GM12872 (cell line): ENCODE results near the gene DEUP1.

Experiments used
- TF ChIP-seq, protein P1 (sequence below): IDR thresholded peaks from 3 replicates; pipeline ENCODE4 v1.5.1; 2011; ENCODE audit warnings: low read depth, mild to moderate bottlenecking, low read length, moderate library complexity; ENCODE audit not compliant: insufficient read depth

Gene DEUP1

DNA sequence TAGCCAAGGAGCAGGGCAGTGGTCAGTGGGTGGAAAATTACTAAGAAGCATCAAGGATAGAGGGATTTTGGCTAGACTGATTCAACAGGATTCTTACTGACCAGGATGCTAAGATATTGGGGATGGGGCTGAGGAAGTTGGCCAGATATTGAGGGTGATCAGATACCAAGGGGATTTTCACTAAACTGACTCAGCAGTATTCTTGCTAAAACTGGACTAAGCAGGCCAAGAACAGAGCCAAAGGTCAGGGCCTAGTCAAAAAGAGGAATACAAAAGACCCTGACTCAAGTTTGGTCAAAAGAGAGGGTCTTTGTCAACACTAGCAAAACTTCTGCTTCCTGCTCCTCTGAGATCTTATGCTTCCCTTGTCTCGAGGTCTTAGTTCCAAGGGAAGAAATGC lies 38.6 kb upstream of the DEUP1 start:
- TF ChIP-seq, protein P1, sequence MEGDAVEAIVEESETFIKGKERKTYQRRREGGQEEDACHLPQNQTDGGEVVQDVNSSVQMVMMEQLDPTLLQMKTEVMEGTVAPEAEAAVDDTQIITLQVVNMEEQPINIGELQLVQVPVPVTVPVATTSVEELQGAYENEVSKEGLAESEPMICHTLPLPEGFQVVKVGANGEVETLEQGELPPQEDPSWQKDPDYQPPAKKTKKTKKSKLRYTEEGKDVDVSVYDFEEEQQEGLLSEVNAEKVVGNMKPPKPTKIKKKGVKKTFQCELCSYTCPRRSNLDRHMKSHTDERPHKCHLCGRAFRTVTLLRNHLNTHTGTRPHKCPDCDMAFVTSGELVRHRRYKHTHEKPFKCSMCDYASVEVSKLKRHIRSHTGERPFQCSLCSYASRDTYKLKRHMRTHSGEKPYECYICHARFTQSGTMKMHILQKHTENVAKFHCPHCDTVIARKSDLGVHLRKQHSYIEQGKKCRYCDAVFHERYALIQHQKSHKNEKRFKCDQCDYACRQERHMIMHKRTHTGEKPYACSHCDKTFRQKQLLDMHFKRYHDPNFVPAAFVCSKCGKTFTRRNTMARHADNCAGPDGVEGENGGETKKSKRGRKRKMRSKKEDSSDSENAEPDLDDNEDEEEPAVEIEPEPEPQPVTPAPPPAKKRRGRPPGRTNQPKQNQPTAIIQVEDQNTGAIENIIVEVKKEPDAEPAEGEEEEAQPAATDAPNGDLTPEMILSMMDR: no peak

GRCh38 chr11:93295921-93296575 lies 34.5 kb upstream of the DEUP1 start:
- TF ChIP-seq, protein P1: no peak

DNA sequence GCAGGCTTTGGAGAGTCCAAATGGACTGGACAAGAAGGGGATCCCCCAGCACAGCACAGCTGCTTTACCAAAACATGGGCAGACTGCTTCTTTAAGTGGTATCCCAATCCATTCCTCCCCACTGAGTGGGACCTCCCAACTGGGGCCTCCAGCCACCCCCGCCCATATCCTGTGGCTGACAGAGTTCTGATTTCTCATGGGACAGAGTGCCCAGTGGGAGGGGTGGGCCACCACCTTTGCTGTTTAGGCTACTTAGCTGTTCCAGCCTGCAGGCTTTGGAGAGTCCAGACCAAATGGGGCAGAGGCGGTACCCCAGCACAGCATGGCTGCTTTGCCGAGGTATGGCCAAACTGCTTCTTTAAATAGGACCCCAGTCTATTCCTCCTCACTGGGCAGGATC lies 26.9 kb upstream of the DEUP1 start:
- TF ChIP-seq, protein P1: no peak

DNA sequence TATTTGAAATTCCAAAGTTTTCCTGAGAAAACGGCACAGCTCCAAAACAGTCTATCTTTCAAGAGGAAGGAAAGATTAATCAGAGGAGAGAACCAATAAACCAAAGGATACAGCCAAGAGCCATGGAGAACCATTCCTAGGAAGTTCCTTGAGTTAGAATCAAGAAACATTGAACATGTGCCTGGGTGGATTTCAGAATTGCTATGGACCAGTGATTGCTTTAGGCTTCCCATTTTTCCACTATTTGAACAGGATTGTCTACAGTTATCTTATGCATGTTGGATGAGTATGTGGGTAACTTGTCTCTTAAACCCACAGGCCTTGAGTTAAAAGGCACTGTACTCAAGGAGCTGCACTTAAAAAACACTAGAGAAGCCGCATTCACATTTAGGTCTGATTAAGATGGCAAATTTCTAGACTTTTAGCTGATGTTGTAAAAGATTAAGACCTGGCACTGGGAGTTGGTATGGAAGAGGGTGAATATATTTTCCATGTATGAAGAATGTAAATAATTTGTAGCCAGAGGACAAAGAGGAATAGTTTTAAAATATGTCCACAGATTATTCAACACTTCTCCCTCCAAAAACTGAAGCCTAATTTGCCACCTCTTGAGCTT lies 11.2 kb upstream of the DEUP1 start:
- TF ChIP-seq, protein P1: no peak

- TF ChIP-seq, protein P1: no peak
Observed at GRCh38 chr11:93320230-93320629, 10.3 kb upstream of the DEUP1 start.

DNA sequence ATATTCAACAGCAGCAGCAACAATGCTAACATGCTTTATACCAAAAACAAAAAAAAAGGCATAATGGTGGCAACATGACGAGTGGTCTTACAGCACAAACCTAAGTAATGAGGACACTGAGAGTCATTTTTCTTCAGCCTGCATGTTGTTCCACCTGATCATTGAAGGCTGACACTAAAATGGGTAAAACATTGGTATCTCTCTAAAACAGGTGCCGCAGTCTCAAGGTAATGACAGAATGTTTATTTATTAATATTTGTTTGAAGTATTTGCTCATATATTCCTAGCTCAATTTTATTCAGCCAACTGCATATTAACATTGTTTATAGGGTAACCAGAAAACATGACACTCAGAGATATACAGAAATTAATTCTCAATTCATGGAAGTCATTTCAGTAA lies 8.3 kb upstream of the DEUP1 start:
- TF ChIP-seq, protein P1: no peak

- TF ChIP-seq, protein P1: no peak
Observed at GRCh38 chr11:93323747-93324146, 6.8 kb upstream of the DEUP1 start.
